Chondrocyte (in vitro differentiated cells): ENCODE results near the gene NBEA. TPM values are rescaled to one million over a fixed set of nuclear protein-coding genes. Genes with fewer than 3 reads are reported as not detected.

Experiments used
- DNase-seq: peaks from one replicate; pipeline ENCODE4 v3.0.0; 2021; ENCODE audit warnings: mixed read lengths, low spot score
- H3K27ac Mint-ChIP-seq: one replicate; pipeline ENCODE4 v1.8.0; 2021; ENCODE audit warnings: mild to moderate bottlenecking, moderate library complexity, mixed read lengths; ENCODE audit not compliant: unreplicated experiment
- H3K27me3 Mint-ChIP-seq: 2 replicates; pipeline ENCODE4 v1.8.0; 2021; ENCODE audit warnings: low read depth, mixed read lengths
- H3K36me3 Mint-ChIP-seq: 2 replicates; pipeline ENCODE4 v1.8.0; 2021; ENCODE audit warnings: low read depth, mixed read lengths
- H3K4me1 Mint-ChIP-seq: 2 replicates; pipeline ENCODE4 v1.8.0; 2021; ENCODE audit warnings: low read depth, mild to moderate bottlenecking, mixed read lengths
- H3K4me3 Mint-ChIP-seq: one replicate; pipeline ENCODE4 v1.8.0; 2021; ENCODE audit warnings: mild to moderate bottlenecking, moderate library complexity, mixed read lengths; ENCODE audit not compliant: unreplicated experiment
- H3K9me3 Mint-ChIP-seq: 2 replicates; pipeline ENCODE4 v1.8.0; 2021; ENCODE audit warnings: low read depth, mixed read lengths
- total RNA-seq: library from RNA; stranded (reverse); gene quantifications from 3 replicates; pipeline ENCODE4 v1.2.1, GENCODE V29; 2021
- TF ChIP-seq, protein P1 (sequence below): fragments of 200-600 bp; sonication (generic); IDR thresholded peaks from 2 replicates; pipeline ENCODE4 v1.5.0; 2021; ENCODE audit warnings: antibody characterized with exemption, mild to moderate bottlenecking, moderate library complexity

The NBEA gene
- total RNA-seq, 1 donor from 2014 or later = 4.9 TPM

DNA sequence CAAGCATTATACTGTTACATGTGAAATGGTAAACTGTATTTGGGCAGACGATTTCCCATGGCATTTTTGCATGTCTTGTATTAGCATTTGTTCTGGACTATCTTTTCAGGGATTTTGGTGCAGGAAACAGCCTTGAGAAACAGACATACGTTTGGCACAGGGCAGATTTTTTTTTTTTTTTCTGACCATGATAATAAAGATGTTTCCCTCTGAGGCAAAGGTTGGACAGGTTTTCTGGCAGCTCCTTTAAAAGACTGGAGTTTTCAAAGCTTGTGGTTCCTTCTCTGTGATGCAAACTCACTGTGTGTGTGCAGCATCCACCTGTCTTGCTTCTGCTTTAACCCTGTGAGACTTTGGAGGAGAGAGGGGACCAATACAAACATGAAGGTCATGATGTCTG is 63.0 kb downstream of the NBEA start:
- Mint-ChIP-seq H3K36me3 (peaks cover 3% of the 10 kb centered on the region), H3K9me3 (peaks cover 4% of the 10 kb centered on the region)

DNA sequence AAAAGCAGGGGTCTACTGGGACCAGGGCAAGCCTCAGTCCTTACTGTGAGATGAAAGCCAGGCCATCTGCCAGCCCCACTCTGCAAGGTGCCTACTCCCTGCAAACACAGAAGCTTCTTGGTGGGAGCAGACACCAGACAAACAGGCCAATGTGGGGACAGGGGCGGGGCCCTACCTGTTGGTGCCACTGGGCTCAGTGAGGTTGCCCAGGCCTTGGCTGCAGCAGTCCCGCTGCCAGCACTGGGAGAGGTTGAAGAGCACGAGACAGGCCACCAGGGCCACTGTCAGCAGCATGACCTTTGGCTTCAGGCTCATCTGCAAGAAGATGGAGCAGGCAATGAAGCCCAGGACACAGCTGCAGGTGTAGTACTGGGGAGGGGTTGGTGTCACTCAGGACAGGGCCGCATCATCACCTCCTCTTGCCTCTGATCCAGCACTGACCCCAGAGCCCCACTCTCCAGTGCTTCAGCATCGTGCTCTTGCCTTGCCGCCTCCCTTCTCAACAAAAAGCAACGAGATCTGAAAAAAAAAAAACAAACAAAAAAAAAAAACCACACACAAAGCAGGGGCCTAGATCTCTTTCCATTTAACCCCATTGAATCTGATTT is 72.6 kb downstream of the NBEA start:
- no peak overlapping the region for H3K4me3 Mint-ChIP-seq
- H3K27me3 Mint-ChIP-seq = no peaks in the 10 kb centered on the region
- H3K9me3 Mint-ChIP-seq = no peaks in the 10 kb centered on the region
- peaks cover 2% of the 10 kb centered on the region for H3K4me1 Mint-ChIP-seq
- H3K36me3 Mint-ChIP-seq = no peaks in the 10 kb centered on the region
- no peak for DNase-seq
- TF ChIP-seq, protein P1, sequence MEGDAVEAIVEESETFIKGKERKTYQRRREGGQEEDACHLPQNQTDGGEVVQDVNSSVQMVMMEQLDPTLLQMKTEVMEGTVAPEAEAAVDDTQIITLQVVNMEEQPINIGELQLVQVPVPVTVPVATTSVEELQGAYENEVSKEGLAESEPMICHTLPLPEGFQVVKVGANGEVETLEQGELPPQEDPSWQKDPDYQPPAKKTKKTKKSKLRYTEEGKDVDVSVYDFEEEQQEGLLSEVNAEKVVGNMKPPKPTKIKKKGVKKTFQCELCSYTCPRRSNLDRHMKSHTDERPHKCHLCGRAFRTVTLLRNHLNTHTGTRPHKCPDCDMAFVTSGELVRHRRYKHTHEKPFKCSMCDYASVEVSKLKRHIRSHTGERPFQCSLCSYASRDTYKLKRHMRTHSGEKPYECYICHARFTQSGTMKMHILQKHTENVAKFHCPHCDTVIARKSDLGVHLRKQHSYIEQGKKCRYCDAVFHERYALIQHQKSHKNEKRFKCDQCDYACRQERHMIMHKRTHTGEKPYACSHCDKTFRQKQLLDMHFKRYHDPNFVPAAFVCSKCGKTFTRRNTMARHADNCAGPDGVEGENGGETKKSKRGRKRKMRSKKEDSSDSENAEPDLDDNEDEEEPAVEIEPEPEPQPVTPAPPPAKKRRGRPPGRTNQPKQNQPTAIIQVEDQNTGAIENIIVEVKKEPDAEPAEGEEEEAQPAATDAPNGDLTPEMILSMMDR = no peak
- no peak overlapping the region for H3K27ac Mint-ChIP-seq

More for the DNA sequence above, 63.0 kb downstream of the NBEA start:
- no peak overlapping the region for H3K27ac Mint-ChIP-seq
- DNase-seq = no peak
- H3K4me1 Mint-ChIP-seq = peaks cover 4% of the 10 kb centered on the region
- TF ChIP-seq, protein P1 = no peak
- H3K27me3 Mint-ChIP-seq = no peaks in the 10 kb centered on the region
- no peak overlapping the region for H3K4me3 Mint-ChIP-seq

DNA sequence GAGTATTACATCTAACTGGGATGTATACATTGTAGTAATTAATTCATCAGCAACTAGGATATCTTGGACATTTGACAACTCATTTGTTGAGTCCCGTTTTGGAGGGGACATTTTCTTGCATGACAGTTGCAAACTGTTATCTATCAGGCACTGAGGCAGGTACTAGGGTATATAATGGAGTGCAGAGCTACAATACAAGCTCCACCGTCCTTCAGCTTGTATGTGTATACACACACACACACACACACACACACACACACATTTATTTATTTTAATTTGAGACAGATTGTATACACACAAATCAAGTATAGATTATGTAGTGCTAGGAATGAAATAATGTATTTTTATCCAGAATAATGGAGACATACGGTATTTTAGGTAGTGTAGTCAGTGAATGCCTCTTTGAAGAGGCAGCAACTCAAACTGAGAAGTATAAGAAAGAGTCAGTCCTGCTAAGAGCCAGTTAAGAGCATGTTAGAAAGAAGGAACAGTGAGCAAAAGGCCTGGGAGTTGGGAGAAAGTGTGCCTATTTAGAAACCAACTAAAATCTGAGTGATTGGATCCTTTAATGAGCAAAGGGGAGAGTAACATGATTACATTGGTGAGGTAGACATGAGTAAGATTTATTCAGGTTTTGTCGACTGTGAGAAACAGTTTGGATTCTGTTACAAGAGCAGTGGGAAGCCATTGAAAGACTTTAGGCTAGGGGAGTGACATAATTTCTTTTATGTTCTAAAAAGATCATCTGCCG is 74.5 kb downstream of the NBEA start:
- no peak overlapping the region for H3K27ac Mint-ChIP-seq
- no peaks in the 10 kb centered on the region for H3K27me3 Mint-ChIP-seq
- H3K4me3 Mint-ChIP-seq = no peak overlapping the region
- DNase-seq = no peak
- TF ChIP-seq, protein P1 = no peak
- peaks cover 2% of the 10 kb centered on the region for H3K36me3 Mint-ChIP-seq
- peaks cover 8% of the 10 kb centered on the region for H3K9me3 Mint-ChIP-seq
- H3K4me1 Mint-ChIP-seq = peaks cover 2% of the 10 kb centered on the region

DNA sequence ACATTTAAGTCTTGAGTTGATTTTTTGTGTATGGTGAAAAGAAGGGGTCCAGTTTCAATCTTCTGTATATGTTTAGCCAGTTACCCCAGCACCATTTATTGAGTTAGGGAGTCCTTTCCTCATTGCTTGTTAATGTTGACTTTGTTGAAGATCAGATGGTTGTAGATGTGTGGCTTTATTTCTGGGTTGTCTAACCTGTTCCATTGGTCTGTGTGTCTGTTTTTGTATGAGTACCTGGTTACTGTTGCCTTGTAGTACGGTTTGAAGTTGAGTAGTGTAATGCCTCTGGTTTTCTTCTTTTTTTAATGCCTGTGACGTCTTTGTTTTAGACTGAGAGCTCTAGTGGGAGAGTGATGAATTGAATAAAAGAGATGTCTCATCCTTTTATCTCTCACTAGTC is 83.2 kb downstream of the NBEA start:
- Mint-ChIP-seq H3K27ac (peak overlapping the region; percentile 15), H3K4me1 (no peaks in the 10 kb centered on the region), H3K27me3 (no peaks in the 10 kb centered on the region), H3K9me3 (peaks cover 26% of the 10 kb centered on the region), H3K36me3 (peaks cover 4% of the 10 kb centered on the region), H3K4me3 (no peak overlapping the region)
- no peak for DNase-seq
- TF ChIP-seq, protein P1 = no peak

DNA sequence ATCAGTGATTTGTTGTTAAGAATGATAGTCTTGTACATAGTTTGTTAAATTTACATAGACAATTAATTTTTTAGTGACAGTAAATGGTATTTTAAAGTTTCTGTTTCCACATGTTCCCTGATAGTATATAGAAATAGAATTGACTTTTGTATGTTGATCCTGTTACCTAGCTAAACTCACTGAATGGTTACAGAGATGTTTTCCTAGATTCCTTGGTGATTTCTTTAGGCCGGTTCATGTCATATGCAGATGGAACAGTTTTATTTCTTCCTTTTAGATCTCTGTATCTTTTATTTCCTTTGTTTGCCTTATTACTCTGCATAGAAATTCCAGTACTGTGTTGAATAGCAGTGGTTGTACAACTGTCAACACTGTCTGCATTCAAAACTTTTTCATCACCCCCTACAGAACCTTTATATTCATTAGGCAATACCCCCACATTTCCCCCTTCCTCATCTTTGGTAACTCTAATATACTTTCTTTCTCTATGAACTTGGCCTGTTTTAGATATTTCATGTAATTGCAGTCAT is 86.3 kb downstream of the NBEA start:
- Mint-ChIP-seq H3K36me3 (peaks cover 14% of the 10 kb centered on the region), H3K4me1 (no peaks in the 10 kb centered on the region), H3K27ac (no peak overlapping the region), H3K27me3 (no peaks in the 10 kb centered on the region), H3K9me3 (peaks cover 32% of the 10 kb centered on the region), H3K4me3 (no peak overlapping the region)
- no peak for DNase-seq
- TF ChIP-seq, protein P1 = no peak
